Measurements from ENCODE around the gene PCNX2. TPM values are rescaled to one million over a fixed set of nuclear protein-coding genes. Genes with fewer than 3 reads are reported as not detected.

PCNX2 gene
- total RNA-seq, 1 experiment from 2014 or later: 15.3 TPM

DNA sequence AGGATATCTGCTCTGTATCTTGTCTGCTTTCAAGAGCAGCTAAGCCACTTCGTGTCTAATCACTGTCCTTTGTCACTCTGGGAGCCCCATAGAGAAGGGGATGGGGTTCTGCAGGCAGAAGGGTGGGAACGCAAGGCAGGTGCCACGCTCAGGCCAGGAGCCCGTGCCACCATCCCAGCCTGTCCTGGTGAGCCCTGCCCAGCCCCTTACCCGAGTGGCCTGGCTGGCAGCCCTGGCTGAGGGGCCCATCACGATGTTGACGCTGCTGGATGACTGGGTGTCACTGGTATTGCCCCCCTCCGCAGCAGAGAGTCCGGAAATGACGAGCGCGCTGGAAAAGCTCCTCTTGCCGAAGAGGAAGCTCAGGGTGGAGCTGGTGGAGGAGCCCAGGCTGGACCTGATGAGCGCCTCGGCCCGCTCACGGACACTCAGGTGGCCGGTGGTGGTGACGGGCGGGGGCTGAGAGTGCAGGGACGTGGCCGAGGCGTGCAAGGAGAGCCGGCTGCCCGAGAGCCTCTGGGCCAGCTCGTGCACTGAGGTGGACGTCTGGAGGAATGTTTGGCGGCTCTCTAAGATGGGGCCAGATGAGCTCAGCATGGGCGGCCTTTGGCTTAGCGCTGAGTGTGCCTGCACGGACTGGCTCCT is 309.5 kb downstream of the PCNX2 start:
- Histone ChIP-seq H3K36me3 (ENCODE audit: control insufficient read depth in 1 of 2, insufficient read depth in 2 of 2, low read length in 2 of 2) (no peaks in the 10 kb centered on the region), H3K27ac (ENCODE audit: low read depth, low read length) (no peak overlapping the region), H3K4me3 (replicated peaks in 1 of 2; ENCODE audit: low read depth in 1 of 2, low read length in 2 of 2) (no peak overlapping the region), H3K9me3 (ENCODE audit: control insufficient read depth in 1 of 2, insufficient read depth in 1 of 2, low read depth in 1 of 2, low read length in 2 of 2) (no peaks in the 10 kb centered on the region), H3K9me2 (ENCODE audit: insufficient read depth) (no peaks in the 10 kb centered on the region), H2AFZ (ENCODE audit: low read depth, low read length, poor library complexity, severe bottlenecking) (no peak overlapping the region), H4K20me1 (ENCODE audit: insufficient read depth) (no peaks in the 10 kb centered on the region), H3K4me1 (ENCODE audit: control insufficient read depth in 1 of 2, insufficient read depth in 2 of 2, low read length in 2 of 2) (peaks cover 5 to 8% of the 10 kb centered on the region in 2 experiments; a peak in 1 of 4 replicates), H3K9ac (ENCODE audit: low read length) (no peak overlapping the region), H3K27me3 (ENCODE audit: insufficient read depth, low read length) (no peaks in the 10 kb centered on the region), H3K79me2 (ENCODE audit: insufficient read depth, low read length) (no peaks in the 10 kb centered on the region), H3K4me2 (ENCODE audit: low read length) (no peak overlapping the region)
- no peak for DNase-seq (ENCODE audit: low read depth, low spot score)
- TF ChIP-seq EGR1 (IDR thresholded peaks at IDR 0.05; ENCODE audit: low read depth) (no peak), SRF (IDR thresholded peaks at IDR 0.05; ENCODE audit: low read depth) (no peak), RAD21 (IDR thresholded peaks at IDR 0.05; ENCODE audit: low read depth) (no peak)
- TF ChIP-seq, protein P1, sequence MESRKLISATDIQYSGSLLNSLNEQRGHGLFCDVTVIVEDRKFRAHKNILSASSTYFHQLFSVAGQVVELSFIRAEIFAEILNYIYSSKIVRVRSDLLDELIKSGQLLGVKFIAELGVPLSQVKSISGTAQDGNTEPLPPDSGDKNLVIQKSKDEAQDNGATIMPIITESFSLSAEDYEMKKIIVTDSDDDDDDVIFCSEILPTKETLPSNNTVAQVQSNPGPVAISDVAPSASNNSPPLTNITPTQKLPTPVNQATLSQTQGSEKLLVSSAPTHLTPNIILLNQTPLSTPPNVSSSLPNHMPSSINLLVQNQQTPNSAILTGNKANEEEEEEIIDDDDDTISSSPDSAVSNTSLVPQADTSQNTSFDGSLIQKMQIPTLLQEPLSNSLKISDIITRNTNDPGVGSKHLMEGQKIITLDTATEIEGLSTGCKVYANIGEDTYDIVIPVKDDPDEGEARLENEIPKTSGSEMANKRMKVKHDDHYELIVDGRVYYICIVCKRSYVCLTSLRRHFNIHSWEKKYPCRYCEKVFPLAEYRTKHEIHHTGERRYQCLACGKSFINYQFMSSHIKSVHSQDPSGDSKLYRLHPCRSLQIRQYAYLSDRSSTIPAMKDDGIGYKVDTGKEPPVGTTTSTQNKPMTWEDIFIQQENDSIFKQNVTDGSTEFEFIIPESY (IDR thresholded peaks at IDR 0.05; ENCODE audit: extremely low read depth, insufficient replicate concordance, low read length): no peak
- TF ChIP-seq, protein P2, sequence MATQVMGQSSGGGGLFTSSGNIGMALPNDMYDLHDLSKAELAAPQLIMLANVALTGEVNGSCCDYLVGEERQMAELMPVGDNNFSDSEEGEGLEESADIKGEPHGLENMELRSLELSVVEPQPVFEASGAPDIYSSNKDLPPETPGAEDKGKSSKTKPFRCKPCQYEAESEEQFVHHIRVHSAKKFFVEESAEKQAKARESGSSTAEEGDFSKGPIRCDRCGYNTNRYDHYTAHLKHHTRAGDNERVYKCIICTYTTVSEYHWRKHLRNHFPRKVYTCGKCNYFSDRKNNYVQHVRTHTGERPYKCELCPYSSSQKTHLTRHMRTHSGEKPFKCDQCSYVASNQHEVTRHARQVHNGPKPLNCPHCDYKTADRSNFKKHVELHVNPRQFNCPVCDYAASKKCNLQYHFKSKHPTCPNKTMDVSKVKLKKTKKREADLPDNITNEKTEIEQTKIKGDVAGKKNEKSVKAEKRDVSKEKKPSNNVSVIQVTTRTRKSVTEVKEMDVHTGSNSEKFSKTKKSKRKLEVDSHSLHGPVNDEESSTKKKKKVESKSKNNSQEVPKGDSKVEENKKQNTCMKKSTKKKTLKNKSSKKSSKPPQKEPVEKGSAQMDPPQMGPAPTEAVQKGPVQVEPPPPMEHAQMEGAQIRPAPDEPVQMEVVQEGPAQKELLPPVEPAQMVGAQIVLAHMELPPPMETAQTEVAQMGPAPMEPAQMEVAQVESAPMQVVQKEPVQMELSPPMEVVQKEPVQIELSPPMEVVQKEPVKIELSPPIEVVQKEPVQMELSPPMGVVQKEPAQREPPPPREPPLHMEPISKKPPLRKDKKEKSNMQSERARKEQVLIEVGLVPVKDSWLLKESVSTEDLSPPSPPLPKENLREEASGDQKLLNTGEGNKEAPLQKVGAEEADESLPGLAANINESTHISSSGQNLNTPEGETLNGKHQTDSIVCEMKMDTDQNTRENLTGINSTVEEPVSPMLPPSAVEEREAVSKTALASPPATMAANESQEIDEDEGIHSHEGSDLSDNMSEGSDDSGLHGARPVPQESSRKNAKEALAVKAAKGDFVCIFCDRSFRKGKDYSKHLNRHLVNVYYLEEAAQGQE (IDR thresholded peaks at IDR 0.05; ENCODE audit: low read depth): no peak
- BruUV-seq (replicated peaks): no TSS peak
- ChIA-PET POLR2A (no interaction called here), CTCF (no interaction called here), RAD21 (ENCODE audit: low non-redundant PET in 1 of 2, low total read pairs in 2 of 2, uncharacterized antibody in 2 of 2, unreplicated experiment in 2 of 2) (no interaction called here)
- no peak for ATAC-seq
- intact Hi-C loops (cut with micrococcal nuclease): no loop called here

Data from HCT116 (cell line).